Nephron progenitor cell (in vitro differentiated cells): ENCODE data around the gene EGR1.
"Not testable (repeated sequence)": the region's sequence is repeated elsewhere in the genome, so short reads cannot be mapped to it uniquely, and the experiment has no call there.

ENCODE experiments used
- DNase-seq: peaks from one replicate; pipeline ENCODE4 v3.0.0; 2021
- H3K27ac Mint-ChIP-seq: 2 replicates; pipeline ENCODE4 v1.8.0; 2021; ENCODE audit warnings: mild to moderate bottlenecking, moderate library complexity, mixed read lengths
- H3K27me3 Mint-ChIP-seq: 2 replicates; pipeline ENCODE4 v1.8.0; 2021; ENCODE audit warnings: mild to moderate bottlenecking, low read depth, mixed read lengths; ENCODE audit not compliant: poor library complexity
- H3K36me3 Mint-ChIP-seq: 2 replicates; pipeline ENCODE4 v1.8.0; 2021; ENCODE audit warnings: low read depth, mixed read lengths
- H3K4me1 Mint-ChIP-seq: 2 replicates; pipeline ENCODE4 v1.8.0; 2021; ENCODE audit warnings: mixed read lengths
- H3K4me3 Mint-ChIP-seq: 2 replicates; pipeline ENCODE4 v1.8.0; 2021; ENCODE audit warnings: mild to moderate bottlenecking, moderate library complexity, mixed read lengths
- H3K9me3 Mint-ChIP-seq: 2 replicates; pipeline ENCODE4 v1.8.0; 2021; ENCODE audit warnings: mild to moderate bottlenecking, moderate library complexity, mixed read lengths
- TF ChIP-seq, protein P1 (sequence below): fragments of 200-600 bp; sonication (generic); IDR thresholded peaks from 2 replicates; pipeline ENCODE4 v1.5.0; 2021; ENCODE audit warnings: antibody characterized with exemption

EGR1 gene

GRCh38 chr5:138469540-138470321 lies 4.5 kb downstream of the EGR1 start:
- H3K4me1 Mint-ChIP-seq, result peaks cover 31% of the 10 kb centered on the region
- no peaks in the 10 kb centered on the region for H3K9me3 Mint-ChIP-seq
- H3K36me3 Mint-ChIP-seq, result peaks cover 24% of the 10 kb centered on the region
- H3K27ac Mint-ChIP-seq, result no peak overlapping the region
- TF ChIP-seq, protein P1, sequence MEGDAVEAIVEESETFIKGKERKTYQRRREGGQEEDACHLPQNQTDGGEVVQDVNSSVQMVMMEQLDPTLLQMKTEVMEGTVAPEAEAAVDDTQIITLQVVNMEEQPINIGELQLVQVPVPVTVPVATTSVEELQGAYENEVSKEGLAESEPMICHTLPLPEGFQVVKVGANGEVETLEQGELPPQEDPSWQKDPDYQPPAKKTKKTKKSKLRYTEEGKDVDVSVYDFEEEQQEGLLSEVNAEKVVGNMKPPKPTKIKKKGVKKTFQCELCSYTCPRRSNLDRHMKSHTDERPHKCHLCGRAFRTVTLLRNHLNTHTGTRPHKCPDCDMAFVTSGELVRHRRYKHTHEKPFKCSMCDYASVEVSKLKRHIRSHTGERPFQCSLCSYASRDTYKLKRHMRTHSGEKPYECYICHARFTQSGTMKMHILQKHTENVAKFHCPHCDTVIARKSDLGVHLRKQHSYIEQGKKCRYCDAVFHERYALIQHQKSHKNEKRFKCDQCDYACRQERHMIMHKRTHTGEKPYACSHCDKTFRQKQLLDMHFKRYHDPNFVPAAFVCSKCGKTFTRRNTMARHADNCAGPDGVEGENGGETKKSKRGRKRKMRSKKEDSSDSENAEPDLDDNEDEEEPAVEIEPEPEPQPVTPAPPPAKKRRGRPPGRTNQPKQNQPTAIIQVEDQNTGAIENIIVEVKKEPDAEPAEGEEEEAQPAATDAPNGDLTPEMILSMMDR, result no peak
- no peak for DNase-seq
- H3K27me3 Mint-ChIP-seq, result peaks cover 40% of the 10 kb centered on the region
- H3K4me3 Mint-ChIP-seq, result no peak overlapping the region

DNA sequence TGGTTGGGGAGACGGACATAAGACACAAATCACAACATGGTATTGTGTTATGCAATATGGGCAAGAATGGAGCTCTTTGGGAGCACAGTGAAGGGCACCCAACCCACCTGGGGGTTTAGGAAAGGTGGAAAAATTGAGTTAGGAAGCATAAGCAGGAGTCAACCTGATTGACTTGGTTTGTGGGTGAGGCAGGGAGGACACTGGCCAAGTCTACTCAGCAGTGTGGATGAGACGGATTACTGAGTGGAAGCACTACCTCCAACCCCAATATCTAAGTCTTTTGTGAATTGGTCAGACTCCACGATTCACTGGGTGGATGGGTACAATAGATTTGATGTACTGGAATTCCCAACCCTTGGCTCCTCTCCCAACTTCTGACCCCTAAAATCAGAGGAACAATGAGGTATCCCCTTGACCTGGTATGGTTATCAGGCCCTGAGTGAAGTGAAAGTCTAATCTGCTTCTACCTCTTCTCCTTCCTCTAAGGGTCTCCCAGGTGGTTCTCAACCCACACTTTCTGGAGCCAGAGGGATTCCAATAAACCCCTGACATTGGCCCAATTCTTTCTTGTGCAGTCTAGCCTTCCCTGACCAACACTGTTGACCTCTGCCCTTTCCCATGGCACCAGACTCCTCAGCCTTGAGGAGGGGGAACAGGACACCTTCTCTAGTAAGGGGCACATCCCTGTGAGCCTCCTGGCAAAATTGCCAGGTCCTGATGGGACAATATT lies 5.2 kb downstream of the EGR1 start:
- DNase-seq, result no peak
- Mint-ChIP-seq H3K27ac (no peak overlapping the region), H3K9me3 (no peaks in the 10 kb centered on the region), H3K27me3 (peaks cover 43% of the 10 kb centered on the region), H3K36me3 (peaks cover 24% of the 10 kb centered on the region), H3K4me1 (peaks cover 31% of the 10 kb centered on the region), H3K4me3 (no peak overlapping the region)
- TF ChIP-seq, protein P1, result no peak

- Mint-ChIP-seq H3K4me1 (peaks cover 32% of the 10 kb centered on the region), H3K27me3 (peaks cover 43% of the 10 kb centered on the region), H3K4me3 (no peak overlapping the region), H3K9me3 (no peaks in the 10 kb centered on the region), H3K27ac (no peak overlapping the region), H3K36me3 (peaks cover 24% of the 10 kb centered on the region)
- DNase-seq, result no peak
- TF ChIP-seq, protein P1, result no peak
Observed at GRCh38 chr5:138471052-138471361, 5.7 kb downstream of the EGR1 start.

GRCh38 chr5:138472353-138472752 lies 7.1 kb downstream of the EGR1 start:
- peaks cover 36% of the 10 kb centered on the region for H3K27me3 Mint-ChIP-seq
- TF ChIP-seq, protein P1, result no peak
- peaks cover 16% of the 10 kb centered on the region for H3K36me3 Mint-ChIP-seq
- H3K4me1 Mint-ChIP-seq, result peaks cover 26% of the 10 kb centered on the region
- no peak overlapping the region for H3K4me3 Mint-ChIP-seq
- DNase-seq, result no peak
- no peaks in the 10 kb centered on the region for H3K9me3 Mint-ChIP-seq
- H3K27ac Mint-ChIP-seq, result no peak overlapping the region

DNA sequence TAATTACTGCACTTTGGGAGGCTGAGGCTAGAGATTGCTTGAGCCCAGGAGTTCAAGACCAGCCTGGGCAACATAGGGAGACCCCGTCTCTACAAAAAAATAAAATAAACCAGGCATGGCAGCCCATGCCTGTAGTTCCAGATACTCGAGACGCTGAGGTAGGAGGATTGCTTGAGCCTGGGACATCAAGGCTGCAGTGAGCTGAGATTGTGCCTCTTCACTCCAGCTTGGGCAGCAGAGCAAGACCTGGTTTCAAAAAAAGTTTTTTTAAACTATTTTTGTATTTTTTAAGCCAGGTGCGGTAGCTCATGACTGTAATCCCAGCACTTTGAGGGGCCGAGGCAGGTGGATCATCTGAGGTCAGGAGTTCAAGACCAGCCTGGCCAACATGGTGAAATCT lies 7.9 kb downstream of the EGR1 start:
- Mint-ChIP-seq H3K27me3 (peaks cover 30% of the 10 kb centered on the region), H3K4me1 (peaks cover 18% of the 10 kb centered on the region)
- H3K9me3 Mint-ChIP-seq, H3K4me3 Mint-ChIP-seq, H3K36me3 Mint-ChIP-seq, H3K27ac Mint-ChIP-seq, DNase-seq: not testable (repeated sequence)

DNA sequence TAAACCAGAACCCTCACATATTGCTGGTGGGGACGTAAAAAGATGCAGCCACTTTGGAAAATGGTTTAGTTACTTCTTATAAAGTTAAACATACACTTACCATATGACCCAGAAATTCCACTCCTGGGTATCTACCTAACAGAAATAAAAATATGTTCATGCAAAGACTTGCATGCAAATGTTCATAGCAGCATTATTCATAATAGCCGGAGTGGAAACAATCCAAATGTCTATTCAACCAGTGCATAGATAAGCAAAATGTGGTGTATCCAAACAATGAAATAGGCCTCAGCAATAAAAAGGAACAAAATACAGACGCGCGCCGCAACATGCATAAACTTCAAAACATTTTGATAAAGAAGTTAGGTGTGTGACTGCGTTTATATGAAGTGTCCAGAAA lies 11.6 kb downstream of the EGR1 start:
- TF ChIP-seq, protein P1, result no peak
- H3K27me3 Mint-ChIP-seq, result peaks cover 23% of the 10 kb centered on the region
- H3K4me3 Mint-ChIP-seq, result no peak overlapping the region
- no peak for DNase-seq
- H3K27ac Mint-ChIP-seq, result no peak overlapping the region
- peaks cover 15% of the 10 kb centered on the region for H3K4me1 Mint-ChIP-seq
- H3K9me3 Mint-ChIP-seq, result no peaks in the 10 kb centered on the region
- H3K36me3 Mint-ChIP-seq, result no peaks in the 10 kb centered on the region
